GM12874 (cell line): Measurements from ENCODE around the gene ABLIM1.

Experiments used
- CTCF ChIP-seq: IDR thresholded peaks from 2 replicates; pipeline ENCODE4 v1.5.1; 2011; ENCODE audit warnings: low read depth, mild to moderate bottlenecking, control low read depth, low read length, moderate library complexity; ENCODE audit not compliant: insufficient read depth

The ABLIM1 gene

GRCh38 chr10:114645706-114646105 lies 12.4 kb downstream of the ABLIM1 start:
- no peak for TF ChIP-seq CTCF

- no peak for TF ChIP-seq CTCF
Observed at GRCh38 chr10:114643158-114643557, 14.9 kb downstream of the ABLIM1 start.

- no peak for TF ChIP-seq CTCF
Observed at GRCh38 chr10:114642729-114643128, 15.3 kb downstream of the ABLIM1 start.

GRCh38 chr10:114638821-114639625 lies 19.1 kb downstream of the ABLIM1 start:
- no peak for TF ChIP-seq CTCF

GRCh38 chr10:114635797-114636550 lies 22.1 kb downstream of the ABLIM1 start:
- no peak for TF ChIP-seq CTCF

GRCh38 chr10:114635101-114635500 lies 23.0 kb downstream of the ABLIM1 start:
- no peak for TF ChIP-seq CTCF

GRCh38 chr10:114634609-114634979 lies 23.5 kb downstream of the ABLIM1 start:
- TF ChIP-seq CTCF = no peak
